Activated CD8-positive, alpha-beta T cell treated with anti-CD3 and anti-CD28 coated beads for 36 hours (primary cell): ENCODE data around the gene PTP4A2. TPM values are rescaled to one million over a fixed set of nuclear protein-coding genes. Genes with fewer than 3 reads are reported as not detected.
A peak's percentile ranks its signal among the peaks of the same experiment; 100 is the strongest.
"Not testable (repeated sequence)": the region's sequence is repeated elsewhere in the genome, so short reads cannot be mapped to it uniquely, and the experiment has no call there.

Source experiments
- ATAC-seq: fragments of 200-7000 bp; cut with Tn5 transposase; one replicate; pipeline ENCODE4 v1.10.0; 2021; ENCODE audit warnings: mild to moderate bottlenecking, moderate library complexity
- CTCF ChIA-PET: fragments of 350-600 bp; sonication (Branson Sonifier 250); formaldehyde crosslinking; loops from one replicate; lab custom pipeline; 2021; ENCODE audit warnings: antibody characterized with exemption; lab: Charles Lee
- POLR2A ChIA-PET: fragments of 350-600 bp; sonication (Branson Sonifier 250); formaldehyde crosslinking; loops from one replicate; lab custom pipeline; 2021; ENCODE audit warnings: antibody characterized with exemption; lab: Charles Lee
- DNase-seq: peaks from one replicate; pipeline ENCODE4 v3.0.0-alpha.2; 2020
- H3K27ac Mint-ChIP-seq: one replicate; pipeline ENCODE4 v1.8.0; 2021; ENCODE audit warnings: mild to moderate bottlenecking, mixed read lengths
- H3K27me3 Mint-ChIP-seq: one replicate; pipeline ENCODE4 v1.8.0; 2021; ENCODE audit warnings: mixed read lengths
- H3K36me3 Mint-ChIP-seq: one replicate; pipeline ENCODE4 v1.8.0; 2021; ENCODE audit warnings: low read depth, mixed read lengths
- H3K4me1 Mint-ChIP-seq: one replicate; pipeline ENCODE4 v1.8.0; 2021; ENCODE audit warnings: low read depth, mixed read lengths
- H3K4me3 Mint-ChIP-seq: one replicate; pipeline ENCODE4 v1.8.0; 2021; ENCODE audit warnings: mild to moderate bottlenecking, moderate library complexity, mixed read lengths
- H3K9me3 Mint-ChIP-seq: one replicate; pipeline ENCODE4 v1.8.0; 2021; ENCODE audit warnings: mixed read lengths
- CTCF ChIP-seq: fragments of 200-600 bp; IDR thresholded peaks from one replicate; pipeline ENCODE4 v1.8.0; 2022; ENCODE audit warnings: antibody characterized with exemption, mild to moderate bottlenecking
- intact Hi-C: fragments of 100-400 bp; cut with micrococcal nuclease; formaldehyde crosslinking; loops from one replicate; pipeline ENCODE4 v1.10.0; 2022
- total RNA-seq, 2 experiments: library from RNA; stranded (reverse); gene quantifications; one replicate each; pipeline ENCODE4 v1.2.3, GENCODE V29; 2021

The PTP4A2 gene
- total RNA-seq, 2 experiments from 2014 or later, result 273 to 296 TPM

- ATAC-seq (peak; percentile 7), DNase-seq (peak; percentile 68)
- H3K36me3 Mint-ChIP-seq, result no peaks in the 10 kb centered on the region
- H3K4me3 Mint-ChIP-seq, result peak overlapping the region; percentile 70
- intact Hi-C loops, result no loop called here
- ChIA-PET POLR2A (interaction anchor here (0.6 to 5.4 kb wide), 13 partner anchors 9 to 132 kb away, joined by 3 to 120 read pairs (median 5); no protein-coding TSS in a partner anchor), CTCF (interaction anchor here (1.4 to 6.9 kb wide), 7 partner anchors 8 to 21 kb away, joined by 5 to 64 read pairs (median 14); no protein-coding TSS in a partner anchor)
- no peaks in the 10 kb centered on the region for H3K9me3 Mint-ChIP-seq
- H3K27ac Mint-ChIP-seq, result peak overlapping the region; percentile 92
- no peak for TF ChIP-seq CTCF
- H3K27me3 Mint-ChIP-seq, result no peaks in the 10 kb centered on the region
- H3K4me1 Mint-ChIP-seq, result peaks cover 61% of the 10 kb centered on the region
Observed at GRCh38 chr1:31943546-31944184, 5.5 kb upstream of the PTP4A2 start.

- H3K36me3 Mint-ChIP-seq, ATAC-seq, DNase-seq, H3K27me3 Mint-ChIP-seq, intact Hi-C loops, H3K9me3 Mint-ChIP-seq, H3K4me3 Mint-ChIP-seq: not testable (repeated sequence)
- H3K4me1 Mint-ChIP-seq, result peaks cover 63% of the 10 kb centered on the region
- POLR2A ChIA-PET, result interaction anchor here (1.2 to 5.4 kb wide), 4 partner anchors 9 to 40 kb away, joined by 3 to 120 read pairs (median 6); no protein-coding TSS in a partner anchor
- CTCF ChIA-PET, result interaction anchor here (1.0 to 6.9 kb wide), 4 partner anchors 12 to 22 kb away, joined by 3 to 64 read pairs (median 23); no protein-coding TSS in a partner anchor
- H3K27ac Mint-ChIP-seq, result peak overlapping the region; percentile 42
Observed at GRCh38 chr1:31942061-31942460, 3.9 kb upstream of the PTP4A2 start.

- ChIA-PET CTCF (interaction anchor here (0.7 to 4.7 kb wide), 14 partner anchors 8 to 110 kb away, joined by 3 to 116 read pairs (median 4); no protein-coding TSS in a partner anchor), POLR2A (interaction anchor here (0.5 to 4.5 kb wide), 16 partner anchors 9 to 312 kb away, joined by 3 to 61 read pairs (median 5); partner anchors contain the start of genes KHDRBS1 and LCK)
- Mint-ChIP-seq H3K4me3 (peak overlapping the region; percentile 89), H3K36me3 (peaks cover 25% of the 10 kb centered on the region), H3K4me1 (peaks cover 59% of the 10 kb centered on the region), H3K9me3 (no peaks in the 10 kb centered on the region), H3K27ac (peak overlapping the region; percentile 96), H3K27me3 (no peaks in the 10 kb centered on the region)
- DNase-seq (peak; percentile 96), ATAC-seq (peak; percentile 66)
- intact Hi-C loops, result loop anchor here (2.0 kb wide), 1 partner anchor 17 kb away; no protein-coding TSS in a partner anchor
- TF ChIP-seq CTCF, result peak; percentile 64
Observed at GRCh38 chr1:31939484-31940329, 1.5 kb upstream of the PTP4A2 start.

GRCh38 chr1:31937300-31938183, 626 bp downstream of the PTP4A2 start:
- Mint-ChIP-seq H3K4me1 (peaks cover 57% of the 10 kb centered on the region), H3K4me3 (peak overlapping the region; percentile 89), H3K27ac (peak overlapping the region; percentile 98), H3K36me3 (peaks cover 40% of the 10 kb centered on the region), H3K27me3 (no peaks in the 10 kb centered on the region), H3K9me3 (no peaks in the 10 kb centered on the region)
- ChIA-PET POLR2A (interaction anchor here (0.5 to 4.5 kb wide), 7 partner anchors 10 to 497 kb away, joined by 3 to 61 read pairs (median 7); partner anchors contain the start of gene SPOCD1), CTCF (interaction anchor here (0.6 to 4.7 kb wide), 10 partner anchors 11 to 77 kb away, joined by 3 to 116 read pairs (median 4); partner anchors contain the start of gene KHDRBS1)
- ATAC-seq (peak; percentile 26), DNase-seq (peak; percentile 80)
- intact Hi-C loops, result no loop called here
- no peak for TF ChIP-seq CTCF
